GM12801 (cell line): ENCODE results near the gene PCDHA6.

ENCODE experiments used
- TF ChIP-seq, protein P1 (sequence below): IDR thresholded peaks from one replicate; pipeline ENCODE4 v1.5.1; 2011; ENCODE audit warnings: control low read depth; ENCODE audit not compliant: insufficient read length; ENCODE audit errors: extremely low read depth

The PCDHA6 gene

DNA sequence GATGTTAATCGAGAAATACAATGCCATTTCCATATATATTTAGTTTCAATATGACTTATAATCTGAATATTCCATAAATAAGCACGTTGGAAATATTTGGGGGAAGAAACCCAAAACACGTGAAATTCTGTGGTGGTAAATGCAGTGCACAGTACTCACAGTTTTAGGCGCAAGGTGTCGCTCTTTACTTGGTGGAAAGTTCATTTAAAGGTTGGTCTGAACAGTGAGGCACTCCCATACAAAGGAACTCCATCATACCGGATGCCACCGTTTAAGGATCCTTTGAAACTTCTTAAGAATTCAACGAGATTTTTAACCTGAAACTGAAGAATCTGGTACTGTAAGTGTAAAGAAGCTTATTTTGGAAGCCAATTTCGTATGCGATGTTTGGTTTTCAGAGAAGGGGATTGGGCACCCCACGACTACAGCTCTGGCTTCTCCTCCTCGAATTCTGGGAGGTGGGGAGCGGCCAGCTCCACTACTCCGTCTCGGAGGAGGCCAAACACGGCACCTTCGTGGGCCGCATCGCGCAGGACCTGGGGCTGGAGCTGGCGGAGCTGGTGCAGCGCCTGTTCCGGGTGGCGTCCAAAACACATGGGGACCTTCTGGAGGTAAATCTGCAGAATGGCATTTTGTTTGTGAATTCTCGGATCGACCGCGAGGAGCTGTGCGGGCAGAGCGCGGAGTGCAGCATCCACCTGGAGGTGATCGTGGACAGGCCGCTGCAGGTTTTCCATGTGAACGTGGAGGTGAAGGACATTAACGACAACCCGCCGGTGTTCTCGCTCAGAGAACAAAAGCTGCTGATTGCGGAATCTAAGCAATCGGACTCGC, 41.2 kb downstream of the PCDHA6 start, which contains the start of gene PCDHA11:
TSS of gene PCDHA11 (plus strand) at position 237 of the 834 bp plus-strand sequence. CDS start at position 384, 147 bp downstream.
- TF ChIP-seq, protein P1, sequence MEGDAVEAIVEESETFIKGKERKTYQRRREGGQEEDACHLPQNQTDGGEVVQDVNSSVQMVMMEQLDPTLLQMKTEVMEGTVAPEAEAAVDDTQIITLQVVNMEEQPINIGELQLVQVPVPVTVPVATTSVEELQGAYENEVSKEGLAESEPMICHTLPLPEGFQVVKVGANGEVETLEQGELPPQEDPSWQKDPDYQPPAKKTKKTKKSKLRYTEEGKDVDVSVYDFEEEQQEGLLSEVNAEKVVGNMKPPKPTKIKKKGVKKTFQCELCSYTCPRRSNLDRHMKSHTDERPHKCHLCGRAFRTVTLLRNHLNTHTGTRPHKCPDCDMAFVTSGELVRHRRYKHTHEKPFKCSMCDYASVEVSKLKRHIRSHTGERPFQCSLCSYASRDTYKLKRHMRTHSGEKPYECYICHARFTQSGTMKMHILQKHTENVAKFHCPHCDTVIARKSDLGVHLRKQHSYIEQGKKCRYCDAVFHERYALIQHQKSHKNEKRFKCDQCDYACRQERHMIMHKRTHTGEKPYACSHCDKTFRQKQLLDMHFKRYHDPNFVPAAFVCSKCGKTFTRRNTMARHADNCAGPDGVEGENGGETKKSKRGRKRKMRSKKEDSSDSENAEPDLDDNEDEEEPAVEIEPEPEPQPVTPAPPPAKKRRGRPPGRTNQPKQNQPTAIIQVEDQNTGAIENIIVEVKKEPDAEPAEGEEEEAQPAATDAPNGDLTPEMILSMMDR: no peak

DNA sequence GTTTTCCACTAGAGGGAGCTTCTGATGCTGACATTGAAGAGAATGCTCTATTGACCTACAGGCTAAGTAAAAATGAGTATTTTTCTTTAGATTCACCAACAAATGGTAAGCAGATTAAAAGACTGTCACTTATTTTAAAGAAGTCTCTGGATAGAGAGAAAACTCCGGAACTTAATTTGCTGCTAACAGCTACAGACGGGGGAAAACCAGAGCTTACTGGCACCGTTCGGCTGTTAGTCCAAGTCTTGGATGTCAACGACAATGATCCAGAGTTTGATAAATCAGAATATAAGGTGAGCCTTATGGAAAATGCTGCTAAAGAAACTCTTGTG, 41.8 kb downstream of the PCDHA6 start:
- TF ChIP-seq, protein P1: no peak

DNA sequence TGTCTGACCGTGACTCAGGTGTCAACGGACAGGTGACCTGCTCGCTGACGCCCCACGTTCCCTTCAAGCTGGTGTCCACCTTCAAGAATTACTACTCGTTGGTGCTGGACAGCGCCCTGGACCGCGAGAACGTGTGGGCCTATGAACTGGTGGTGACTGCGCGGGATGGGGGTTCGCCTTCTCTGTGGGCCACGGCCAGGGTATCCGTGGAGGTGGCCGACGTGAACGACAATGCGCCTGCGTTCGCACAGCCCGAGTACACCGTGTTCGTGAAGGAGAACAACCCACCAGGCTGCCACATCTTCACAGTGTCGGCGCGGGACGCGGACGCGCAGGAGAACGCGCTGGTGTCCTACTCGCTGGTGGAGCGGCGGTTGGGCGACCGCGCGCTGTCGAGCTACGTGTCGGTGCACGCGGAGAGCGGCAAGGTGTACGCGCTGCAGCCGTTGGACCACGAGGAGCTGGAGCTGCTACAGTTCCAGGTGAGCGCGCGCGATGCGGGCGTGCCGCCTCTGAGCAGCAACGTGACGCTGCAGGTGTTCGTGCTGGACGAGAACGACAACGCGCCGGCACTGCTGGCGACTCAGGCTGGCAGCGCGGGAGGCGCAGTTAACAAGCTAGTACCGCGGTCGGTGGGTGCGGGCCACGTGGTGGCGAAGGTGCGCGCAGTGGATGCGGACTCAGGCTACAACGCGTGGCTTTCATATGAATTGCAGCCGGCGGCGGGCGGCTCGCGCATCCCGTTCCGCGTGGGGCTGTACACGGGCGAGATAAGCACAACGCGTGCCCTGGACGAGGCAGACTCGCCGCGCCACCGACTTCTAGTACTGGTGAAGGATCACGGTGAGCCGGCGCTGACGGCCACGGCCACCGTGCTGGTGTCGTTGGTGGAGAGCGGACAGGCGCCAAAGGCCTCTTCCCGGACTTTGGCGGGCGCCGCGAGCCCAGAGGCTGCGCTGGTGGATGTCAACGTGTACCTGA, 42.8 kb downstream of the PCDHA6 start:
- TF ChIP-seq, protein P1: no peak

DNA sequence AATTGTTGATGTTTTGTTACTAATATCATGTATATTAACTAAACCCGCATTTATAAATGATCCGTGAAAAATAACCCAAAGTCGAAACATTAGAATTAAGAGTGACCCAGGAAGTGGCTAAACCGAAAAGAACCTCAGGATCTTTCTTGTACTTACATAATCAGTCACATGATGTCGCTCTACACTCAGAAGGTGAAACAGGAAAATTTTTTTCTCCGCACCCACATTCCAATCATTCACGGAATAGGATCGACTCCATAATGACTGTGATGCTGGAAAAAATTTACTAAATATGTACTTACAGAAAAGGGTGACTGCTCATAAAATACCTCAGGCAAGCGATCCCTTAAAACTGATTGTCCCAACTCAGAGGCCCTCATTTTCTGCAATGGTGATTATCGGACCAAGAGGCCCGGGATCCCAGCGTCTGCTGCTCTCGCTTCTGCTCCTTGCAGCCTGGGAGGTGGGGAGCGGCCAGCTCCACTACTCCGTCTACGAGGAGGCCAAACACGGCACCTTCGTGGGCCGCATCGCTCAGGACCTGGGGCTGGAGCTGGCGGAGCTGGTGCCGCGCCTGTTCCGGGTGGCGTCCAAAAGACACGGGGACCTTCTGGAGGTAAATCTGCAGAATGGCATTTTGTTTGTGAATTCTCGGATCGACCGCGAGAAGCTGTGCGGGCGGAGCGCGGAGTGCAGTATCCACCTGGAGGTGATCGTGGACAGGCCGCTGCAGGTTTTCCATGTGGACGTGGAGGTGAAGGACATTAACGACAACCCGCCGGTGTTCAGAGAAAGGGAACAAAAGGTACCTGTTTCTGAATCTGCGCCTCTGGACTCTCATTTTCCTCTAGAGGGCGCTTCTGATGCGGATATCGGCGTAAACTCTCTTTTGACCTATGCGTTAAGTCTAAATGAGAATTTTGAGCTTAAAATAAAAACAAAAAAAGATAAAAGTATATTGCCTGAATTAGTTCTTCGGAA, 47.6 kb downstream of the PCDHA6 start, which contains the start of gene PCDHA12:
TSS of gene PCDHA12 (plus strand) at position 224 of the 981 bp plus-strand sequence. CDS start at position 389, 165 bp downstream.
- TF ChIP-seq, protein P1: no peak

DNA sequence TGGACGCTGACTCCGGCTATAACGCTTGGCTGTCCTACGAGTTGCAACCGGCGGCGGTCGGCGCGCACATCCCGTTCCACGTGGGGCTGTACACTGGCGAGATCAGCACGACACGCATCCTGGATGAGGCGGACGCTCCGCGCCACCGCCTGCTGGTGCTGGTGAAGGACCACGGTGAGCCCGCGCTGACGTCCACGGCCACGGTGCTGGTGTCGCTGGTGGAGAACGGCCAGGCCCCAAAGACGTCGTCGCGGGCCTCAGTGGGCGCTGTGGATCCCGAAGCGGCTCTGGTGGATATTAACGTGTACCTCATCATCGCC, 49.5 kb downstream of the PCDHA6 start:
- TF ChIP-seq, protein P1: no peak
